CD14-positive monocyte (primary cell): ENCODE data around the gene STRN3. TPM values are rescaled to one million over a fixed set of nuclear protein-coding genes. Genes with fewer than 3 reads are reported as not detected.

Source experiments
- DNase-seq, 3 donors: peaks; one replicate each; pipeline ENCODE4 v3.0.0-alpha.2; 2011 to 2022
- H2AFZ ChIP-seq: 2 replicates; pipeline ENCODE4 v1.6.0; 2012; ENCODE audit warnings: mild to moderate bottlenecking, low read depth, low read length, inconsistent platforms; ENCODE audit not compliant: insufficient read depth, poor library complexity, severe bottlenecking
- H3K27ac ChIP-seq, 2 donors: 1 replicate in 1 of 2; 2 replicates in 1 of 2; pipeline ENCODE4 v1.5.1; 2012 to 2013; ENCODE audit warnings: low read length in 2 of 2, control low read depth in 1 of 2, inconsistent platforms in 1 of 2, low read depth in 1 of 2, mild to moderate bottlenecking in 1 of 2
- H3K27me3 ChIP-seq, 2 donors: one replicate each; pipeline versions ENCODE4 v1.6.0 to v1.6.1; 2011 to 2013; ENCODE audit warnings: low read length in 2 of 2; ENCODE audit not compliant: control insufficient read depth in 2 of 2, insufficient read depth in 2 of 2
- H3K36me3 ChIP-seq, 2 donors: replicated peaks in 1 of 2; 1 replicate in 1 of 2; 2 replicates in 1 of 2; pipeline versions ENCODE4 v1.5.1 to v1.6.1; 2012 to 2013; ENCODE audit warnings: low read length in 2 of 2, control low read depth in 1 of 2, inconsistent platforms in 1 of 2, mild to moderate bottlenecking in 1 of 2; ENCODE audit not compliant: insufficient read depth in 2 of 2, control insufficient read depth in 1 of 2
- H3K4me1 ChIP-seq, 2 donors: 1 replicate in 1 of 2; 2 replicates in 1 of 2; pipeline versions ENCODE4 v1.5.1 to v1.6.1; 2012 to 2013; ENCODE audit warnings: low read length in 2 of 2, control low read depth in 1 of 2, inconsistent platforms in 1 of 2, mild to moderate bottlenecking in 1 of 2, moderate library complexity in 1 of 2; ENCODE audit not compliant: insufficient read depth in 2 of 2, control insufficient read depth in 1 of 2
- H3K4me2 ChIP-seq: replicated peaks from 2 replicates; pipeline ENCODE3; 2012; ENCODE audit warnings: low read length, moderate library complexity, mild to moderate bottlenecking; ENCODE audit not compliant: poor library complexity, severe bottlenecking; ENCODE audit errors: extremely low read depth
- H3K4me3 ChIP-seq, 3 experiments: fragments of 200-600 bp in 1 of 3; sonication (generic) in 1 of 3; replicated peaks in 1 of 3; 1 replicate in 2 of 3; 2 replicates in 1 of 3; pipeline ENCODE4 v1.5.1; 2011 to 2013; ENCODE audit warnings: low read length in 3 of 3, mild to moderate bottlenecking in 3 of 3, control low read depth in 2 of 3, low read depth in 2 of 3, inconsistent platforms in 1 of 3, moderate library complexity in 1 of 3
- H3K79me2 ChIP-seq: 2 replicates; pipeline ENCODE4 v1.6.0; 2012; ENCODE audit warnings: mild to moderate bottlenecking, control low read depth, inconsistent platforms, low read length, moderate library complexity; ENCODE audit not compliant: insufficient read depth
- H3K9ac ChIP-seq: 2 replicates; pipeline ENCODE4 v1.6.0; 2017; ENCODE audit warnings: low read length, mild to moderate bottlenecking; ENCODE audit not compliant: insufficient read depth, poor library complexity, severe bottlenecking
- H3K9me3 ChIP-seq, 2 donors: replicated peaks in 1 of 2; 1 replicate in 1 of 2; 2 replicates in 1 of 2; pipeline versions ENCODE4 v1.5.1 to v1.6.1; 2012 to 2013; ENCODE audit warnings: low read length in 2 of 2, control low read depth in 1 of 2; ENCODE audit not compliant: control insufficient read depth in 1 of 2, insufficient read depth in 1 of 2
- H4K20me1 ChIP-seq: 2 replicates; pipeline ENCODE4 v1.6.0; 2012; ENCODE audit warnings: mild to moderate bottlenecking, low read length, control low read depth, moderate library complexity; ENCODE audit not compliant: insufficient read depth
- H3K27ac Mint-ChIP-seq, 7 donors: one replicate each; pipeline ENCODE4 v1.8.0; 2020; ENCODE audit warnings: mild to moderate bottlenecking in 7 of 7, mixed read lengths in 7 of 7, moderate library complexity in 6 of 7, inconsistent platforms in 2 of 7
- H3K27me3 Mint-ChIP-seq, 3 donors: one replicate each; pipeline ENCODE4 v1.8.0; 2021 to 2022; ENCODE audit warnings: low read depth in 3 of 3, mild to moderate bottlenecking in 3 of 3, mixed read lengths in 3 of 3, moderate library complexity in 3 of 3, inconsistent platforms in 1 of 3
- H3K36me3 Mint-ChIP-seq, 2 donors: one replicate each; pipeline ENCODE4 v1.8.0; 2020; ENCODE audit warnings: mixed read lengths in 2 of 2, inconsistent platforms in 1 of 2, mild to moderate bottlenecking in 1 of 2
- H3K4me1 Mint-ChIP-seq: one replicate; pipeline ENCODE4 v1.8.0; 2020; ENCODE audit warnings: mild to moderate bottlenecking, mixed read lengths
- H3K4me3 Mint-ChIP-seq, 2 donors: one replicate each; pipeline ENCODE4 v1.8.0; 2020; ENCODE audit warnings: mild to moderate bottlenecking in 2 of 2, mixed read lengths in 2 of 2, moderate library complexity in 1 of 2
- H3K9me3 Mint-ChIP-seq, 7 donors: one replicate each; pipeline ENCODE4 v1.8.0; 2020 to 2022; ENCODE audit warnings: mixed read lengths in 7 of 7, mild to moderate bottlenecking in 6 of 7, moderate library complexity in 6 of 7, inconsistent platforms in 2 of 7
- CTCF ChIP-seq: fragments of 200-600 bp; IDR thresholded peaks from one replicate; pipeline ENCODE4 v1.8.0; 2022; ENCODE audit warnings: antibody characterized with exemption, mild to moderate bottlenecking
- WGBS: methylation state at CpG from one replicate; pipeline ENCODE4 v1.1.5; 2013; ENCODE audit warnings: missing lambda C conversion rate; ENCODE audit not compliant: insufficient coverage; 5-methylcytosine and 5-hydroxymethylcytosine counted together
- intact Hi-C, 2 donors: fragments of 100-400 bp; cut with micrococcal nuclease; formaldehyde crosslinking; loops; one replicate each; pipeline versions ENCODE4 v1.15.0 to v1.15.1; 2023
- polyA plus RNA-seq, 3 donors: library from polyadenylated mRNA; depleted of rRNA in 1 of 3; unstranded in 2 of 3; stranded (reverse) in 1 of 3; fragments of 300-500 nt in 2 of 3; fragments of >200 nt in 1 of 3; fragmentation: Illumina TruSeq in 2 of 3; gene quantifications; 1 replicate in 2 of 3; 2 replicates in 1 of 3; pipeline ENCODE4 v1.2.3, GENCODE V29; 2012 to 2021

Gene STRN3
- polyA plus RNA-seq, 3 donors = 1.0 to 12.0 (median 3.8) TPM

DNA sequence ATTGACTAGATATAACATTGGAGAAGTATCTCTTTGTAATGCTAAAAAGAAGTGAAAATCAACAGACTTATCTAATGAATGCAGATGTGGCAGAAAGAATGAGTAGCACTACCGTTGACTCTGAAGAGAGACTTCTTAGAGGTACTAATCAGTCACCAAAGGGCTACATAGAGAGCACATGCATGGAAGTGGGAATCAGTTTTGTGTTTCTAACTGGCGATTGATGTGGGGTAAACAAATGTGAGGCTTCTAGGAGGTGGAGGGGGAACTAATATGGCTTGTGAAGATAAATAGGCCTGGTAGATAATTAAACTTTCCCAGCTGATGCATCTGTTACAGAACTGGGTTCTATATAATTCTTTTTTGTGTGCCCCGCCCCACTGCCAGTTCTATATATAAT lies 141.3 kb downstream of the STRN3 start:
- no peaks in the 10 kb centered on the region for H3K9me3 Mint-ChIP-seq
- no peaks in the 10 kb centered on the region for H3K79me2 ChIP-seq
- WGBS = 90% methylated on average over 2 of the region's 3 CpGs
- DNase-seq = no peak
- H3K9me3 ChIP-seq = no peaks in the 10 kb centered on the region
- H3K4me2 ChIP-seq = no peak overlapping the region
- intact Hi-C loops = no loop called here
- H3K4me1 ChIP-seq = no peaks in the 10 kb centered on the region
- H3K9ac ChIP-seq = no peak overlapping the region
- no peaks in the 10 kb centered on the region for H3K27me3 ChIP-seq
- no peak for TF ChIP-seq CTCF
- H4K20me1 ChIP-seq = no peaks in the 10 kb centered on the region
- peaks cover 0 to 5% of the 10 kb centered on the region in 2 donors for H3K36me3 ChIP-seq
- no peak overlapping the region for H3K27ac ChIP-seq
- H3K4me1 Mint-ChIP-seq = peaks cover 6% of the 10 kb centered on the region
- H3K4me3 Mint-ChIP-seq = no peak overlapping the region
- H3K27me3 Mint-ChIP-seq = no peaks in the 10 kb centered on the region
- H3K4me3 ChIP-seq = no peak overlapping the region
- H2AFZ ChIP-seq = no peak overlapping the region
- H3K27ac Mint-ChIP-seq = no peak overlapping the region
- no peaks in the 10 kb centered on the region for H3K36me3 Mint-ChIP-seq

DNA sequence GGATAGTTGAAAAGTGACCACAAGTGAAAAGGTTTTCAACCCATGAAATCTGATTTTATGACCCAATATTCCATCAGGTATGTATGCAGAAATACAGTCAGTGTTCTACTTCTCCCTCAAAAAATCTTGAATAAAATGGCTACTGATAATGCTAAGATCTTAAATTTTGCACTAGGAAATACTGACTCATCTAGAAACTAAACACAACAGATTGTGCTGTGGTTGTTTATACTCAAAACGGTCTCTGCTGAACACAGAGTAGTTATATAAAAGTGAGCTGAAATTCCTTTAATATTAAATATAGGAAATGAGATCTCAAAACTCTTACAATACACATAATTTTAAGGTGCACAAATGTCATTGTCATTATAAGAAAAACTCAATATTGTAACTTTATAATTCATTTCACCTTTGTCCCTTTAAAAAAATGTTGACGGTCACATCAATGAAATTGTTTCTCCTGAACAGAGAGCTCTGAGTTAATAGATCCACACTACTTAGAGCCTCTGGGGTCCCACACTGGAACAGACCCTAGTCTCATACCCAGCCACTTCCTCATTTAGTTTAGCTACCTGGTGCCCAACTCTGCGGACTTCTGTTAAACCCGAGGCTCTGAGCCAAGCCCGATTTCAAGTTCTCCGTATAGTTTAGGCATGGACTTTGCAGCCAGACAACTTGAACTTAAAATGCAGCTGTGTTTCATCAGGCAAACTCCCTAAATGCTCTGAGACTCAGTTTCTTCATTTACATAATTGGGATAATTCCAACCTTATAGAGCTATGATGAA lies 142.5 kb downstream of the STRN3 start:
- H3K9me3 ChIP-seq = no peaks in the 10 kb centered on the region
- no peak overlapping the region for H3K4me3 Mint-ChIP-seq
- no peak overlapping the region for H3K4me2 ChIP-seq
- no peaks in the 10 kb centered on the region for H3K27me3 Mint-ChIP-seq
- no peaks in the 10 kb centered on the region for H3K79me2 ChIP-seq
- no peak overlapping the region for H2AFZ ChIP-seq
- H4K20me1 ChIP-seq = no peaks in the 10 kb centered on the region
- H3K36me3 Mint-ChIP-seq = no peaks in the 10 kb centered on the region
- H3K36me3 ChIP-seq = peaks cover 0 to 5% of the 10 kb centered on the region in 2 donors
- no peak overlapping the region for H3K4me3 ChIP-seq
- no peaks in the 10 kb centered on the region for H3K4me1 ChIP-seq
- intact Hi-C loops = no loop called here
- H3K4me1 Mint-ChIP-seq = peaks cover 6% of the 10 kb centered on the region
- no peak for TF ChIP-seq CTCF
- no peak overlapping the region for H3K27ac ChIP-seq
- H3K9ac ChIP-seq = no peak overlapping the region
- no peak for DNase-seq
- H3K9me3 Mint-ChIP-seq = no peaks in the 10 kb centered on the region
- H3K27me3 ChIP-seq = no peaks in the 10 kb centered on the region
- no peak overlapping the region for H3K27ac Mint-ChIP-seq
- WGBS = 95% methylated on average over 3 of the region's 6 CpGs
